ENCODE data around the gene OR8D1. TPM values are rescaled to one million over a fixed set of nuclear protein-coding genes. Genes with fewer than 3 reads are reported as not detected.
"Not testable (repeated sequence)": the region's sequence is repeated elsewhere in the genome, so short reads cannot be mapped to it uniquely, and the experiment has no call there.

Gene OR8D1
- total RNA-seq, 1 donor from 2014 or later: not detected

DNA sequence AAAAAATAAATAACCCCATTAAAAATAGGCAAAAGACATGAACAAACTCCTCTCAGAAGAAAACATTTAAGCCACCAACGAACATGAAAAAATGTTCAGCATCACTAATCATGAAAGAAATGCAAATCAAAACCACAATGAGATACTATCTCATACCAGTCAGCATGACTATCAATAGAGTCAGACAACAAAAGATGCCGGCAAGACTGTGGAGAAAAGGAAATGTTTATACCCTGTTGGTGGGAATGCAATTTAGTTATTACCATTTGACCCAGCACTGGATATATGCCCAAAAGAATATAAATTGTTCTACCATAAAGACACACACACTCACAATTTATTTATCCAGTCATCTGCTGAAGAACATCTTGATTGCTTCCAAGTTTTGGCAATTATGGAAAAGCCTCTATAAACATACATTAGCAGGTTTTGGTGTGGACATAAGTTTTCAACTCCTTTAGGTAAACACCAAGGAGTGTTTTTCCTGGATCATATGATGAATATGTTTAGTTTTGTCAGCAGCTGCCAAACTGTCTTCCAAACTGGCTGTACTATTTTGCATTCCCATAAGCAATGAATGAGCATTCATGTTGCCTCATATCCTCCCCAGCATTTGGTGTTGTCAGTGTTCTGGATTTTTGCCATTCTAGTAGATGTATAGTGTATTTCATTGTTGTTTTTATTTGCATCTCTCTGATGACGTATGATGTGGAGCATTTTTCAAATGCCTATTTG, 28.0 kb downstream of the OR8D1 start:
- no peak for DNase-seq (ENCODE audit: low spot score)

DNA sequence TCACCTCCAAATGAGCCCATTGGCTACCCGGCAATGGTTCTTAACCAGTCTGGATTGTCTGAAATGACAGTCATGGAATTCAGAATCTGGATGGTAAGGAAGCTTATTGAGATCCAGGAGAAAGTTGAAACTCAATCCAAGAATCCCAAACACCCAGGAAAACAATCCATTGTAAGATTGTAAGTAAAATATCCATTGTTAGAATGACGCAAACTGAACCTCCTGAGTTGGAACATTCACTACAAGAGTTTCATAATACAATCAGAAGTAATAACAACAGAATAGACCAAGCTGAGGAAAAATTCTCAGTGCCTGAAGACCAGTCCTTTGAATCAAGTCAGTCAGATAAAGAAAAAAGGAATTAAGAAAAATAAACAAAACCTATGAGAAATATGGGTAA, 35.5 kb downstream of the OR8D1 start:
- DNase-seq (ENCODE audit: low spot score): no peak

DNA sequence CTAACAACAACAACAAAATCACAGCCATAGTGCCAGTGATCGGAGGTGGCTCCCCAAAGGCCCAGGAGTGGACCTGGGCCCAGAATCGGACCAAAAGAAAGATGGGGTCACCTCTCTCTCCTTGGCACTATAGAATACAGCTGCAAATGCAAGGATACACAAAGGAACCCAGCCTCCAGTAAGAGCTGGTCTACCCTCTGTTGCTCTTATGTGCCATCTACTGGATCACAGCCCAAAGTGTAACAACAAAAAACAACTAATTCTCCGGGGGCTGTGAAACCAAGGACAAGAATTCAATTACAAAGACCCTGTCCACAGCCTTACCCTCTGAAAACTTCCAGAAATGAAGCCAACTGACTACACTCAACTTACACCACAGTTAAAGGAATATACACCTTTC, 35.9 kb downstream of the OR8D1 start:
- no peak for DNase-seq (ENCODE audit: low spot score)

DNA sequence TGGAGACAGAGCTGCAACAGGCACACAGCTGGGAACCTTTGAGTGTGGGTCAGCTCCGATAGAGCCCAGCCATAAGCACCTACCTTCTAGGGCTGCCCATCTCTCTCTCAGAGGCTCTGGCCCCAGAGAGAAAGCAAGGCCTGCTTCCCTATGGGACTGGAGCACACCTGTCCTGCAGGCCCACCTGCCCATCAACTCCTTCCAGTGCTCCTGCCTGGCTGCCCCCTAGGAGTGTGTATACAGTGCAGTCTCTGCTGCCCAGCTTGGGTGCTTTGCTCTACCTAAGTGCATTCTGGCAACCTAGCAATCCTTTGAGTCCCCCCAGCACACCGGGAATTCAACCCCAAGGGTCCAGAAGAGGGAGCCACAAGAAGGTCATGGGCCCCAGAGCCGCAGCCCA, 36.5 kb downstream of the OR8D1 start:
- no peak for DNase-seq (ENCODE audit: low spot score)

DNA sequence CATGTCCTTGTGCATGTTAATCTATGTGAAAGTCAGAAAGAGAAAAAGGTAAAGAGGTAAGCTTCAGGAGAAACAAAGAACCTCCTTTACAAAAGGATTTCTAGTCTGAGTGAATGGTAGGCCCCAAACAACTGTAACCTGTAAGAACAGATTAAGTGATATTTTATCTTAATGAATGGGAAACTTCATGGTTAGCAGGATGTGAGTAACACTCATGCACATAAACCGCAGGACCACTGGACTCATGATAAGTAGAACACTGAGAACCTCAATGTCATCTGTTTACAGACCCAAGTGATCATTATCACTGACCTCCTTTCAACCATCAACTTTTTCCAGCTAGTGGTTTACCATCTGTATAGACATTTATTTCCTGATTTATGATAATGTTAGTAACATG, 37.7 kb downstream of the OR8D1 start:
- DNase-seq (ENCODE audit: low spot score): no peak

DNA sequence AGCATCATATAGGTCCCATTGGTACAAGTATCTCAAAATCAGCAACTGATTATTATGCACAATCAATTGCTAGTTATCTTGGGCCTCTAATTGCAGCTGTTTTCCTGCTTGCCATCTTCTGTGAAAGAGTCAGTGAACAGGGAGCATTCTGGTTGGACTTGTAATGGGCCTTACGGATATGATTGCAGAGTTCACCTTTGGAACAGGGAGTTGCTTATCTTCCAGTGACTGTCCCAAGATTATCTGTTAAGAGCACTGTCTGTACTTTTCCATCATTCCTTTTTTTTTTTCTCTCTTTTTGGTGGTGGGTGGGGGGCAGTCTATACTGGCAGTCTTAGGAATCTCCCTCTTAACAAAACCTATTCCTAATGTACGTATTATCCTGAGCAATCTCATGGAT, 39.7 kb downstream of the OR8D1 start:
- DNase-seq (ENCODE audit: low spot score): no peak

DNA sequence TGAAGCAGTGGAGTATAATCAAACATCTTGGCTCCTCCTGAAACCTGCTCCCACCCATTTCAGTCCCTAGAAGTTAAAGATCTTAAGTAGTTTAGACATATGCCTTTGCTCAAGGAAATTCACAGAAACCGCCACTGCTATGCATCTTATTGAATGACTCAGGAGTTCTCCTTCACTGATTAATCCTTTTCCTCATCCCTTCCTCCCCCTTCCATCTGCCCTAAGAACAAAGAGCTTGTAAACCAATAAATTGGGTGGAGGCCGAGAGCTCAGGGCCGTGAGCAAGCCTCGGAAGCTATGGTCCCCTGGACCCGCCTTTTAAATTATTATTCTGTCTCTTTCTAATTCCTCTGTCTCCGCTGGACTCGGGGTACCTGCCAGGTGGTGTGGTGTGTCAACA, 42.9 kb downstream of the OR8D1 start:
- not testable (repeated sequence) for DNase-seq (ENCODE audit: low spot score)

DNA sequence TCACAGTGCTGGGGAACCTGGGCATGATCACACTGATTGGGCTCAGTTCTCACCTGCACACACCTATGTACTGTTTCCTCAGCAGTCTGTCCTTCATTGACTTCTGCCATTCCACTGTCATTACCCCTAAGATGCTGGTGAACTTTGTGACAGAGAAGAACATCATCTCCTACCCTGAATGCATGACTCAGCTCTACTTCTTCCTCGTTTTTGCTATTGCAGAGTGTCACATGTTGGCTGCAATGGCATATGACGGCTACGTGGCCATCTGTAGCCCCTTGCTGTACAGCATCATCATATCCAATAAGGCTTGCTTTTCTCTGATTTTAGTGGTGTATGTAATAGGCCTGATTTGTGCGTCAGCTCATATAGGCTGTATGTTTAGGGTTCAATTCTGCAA, 48.7 kb downstream of the OR8D1 start:
- DNase-seq (ENCODE audit: low spot score): not testable (repeated sequence)

DNA sequence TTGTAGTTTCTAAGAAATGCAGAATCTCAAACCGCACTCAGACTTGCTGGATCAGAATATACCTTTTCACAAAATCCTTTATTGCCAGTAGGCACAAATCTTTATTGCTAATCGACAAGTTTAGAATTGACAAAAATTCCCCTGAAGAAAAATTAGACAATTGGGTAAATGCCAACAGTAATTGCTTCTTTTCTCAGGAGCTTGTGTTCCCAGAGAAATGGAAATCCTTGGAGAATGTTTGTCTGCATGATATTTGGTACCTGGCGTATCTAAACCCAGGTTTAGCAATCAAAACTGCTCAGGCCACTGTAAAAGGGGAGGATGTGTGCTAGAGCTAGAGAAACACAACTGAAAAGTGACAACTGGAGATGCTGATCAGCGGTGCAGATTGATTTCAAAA, 57.7 kb downstream of the OR8D1 start, which contains the start of gene OR8G5:
Gene OR8G5 (plus strand): TSS at position 301 of the 400 bp plus-strand sequence. CDS start 8,556 bp downstream, outside the sequence.
- DNase-seq (ENCODE audit: low spot score): no peak

Other genes starting within 250 kb of the OR8D1 start
- 14.6 TPM for gene VWA5A, start 198.5 kb downstream of the OR8D1 start, total RNA-seq
- not detected for gene OR10D3, start 130.6 kb downstream of the OR8D1 start, total RNA-seq
- gene OR8G1, start 72.9 kb downstream of the OR8D1 start, total RNA-seq: not detected
- gene OR8G5, start 57.6 kb downstream of the OR8D1 start, total RNA-seq: not detected
- gene OR8D2, start 6.2 kb upstream of the OR8D1 start, total RNA-seq: not detected
- gene OR8B2, start 70.5 kb upstream of the OR8D1 start, total RNA-seq: not detected
- gene OR8B3, start 85.1 kb upstream of the OR8D1 start, total RNA-seq: not detected
- gene OR8B4, start 110.9 kb upstream of the OR8D1 start, total RNA-seq: not detected
- not detected for gene OR8B8, start 131.7 kb upstream of the OR8D1 start, total RNA-seq
- not detected for gene OR8B12, start 229.7 kb upstream of the OR8D1 start, total RNA-seq

Data from mesenteric fat pad (tissue), 1 donor.